Stimulated activated naive B cell treated with anti-CD40 and anti-IgM and Interleukin-4, amounts not matched to agents 10 μg/mL and 1 μg/mL and 100 μg/mL, for 72 hours (primary cell): Measurements from ENCODE around the gene RABGGTA.

ENCODE experiments used
- ATAC-seq, 2 donors: fragments of 150-1000 bp; cut with Tn5 transposase; replicated peaks; 2 replicates each; pipeline ENCODE4 v1.10.0; 2021; ENCODE audit warnings: moderate library complexity in 1 of 2
- DNase-seq: peaks from one replicate; pipeline ENCODE4 v3.0.0; 2021
- H3K27ac Mint-ChIP-seq: one replicate; pipeline ENCODE4 v1.8.0; 2022; ENCODE audit warnings: mild to moderate bottlenecking, mixed read lengths
- H3K27me3 Mint-ChIP-seq, 2 donors: one replicate each; pipeline ENCODE4 v1.8.0; 2022; ENCODE audit warnings: mixed read lengths in 2 of 2
- H3K36me3 Mint-ChIP-seq, 2 donors: one replicate each; pipeline ENCODE4 v1.8.0; 2022; ENCODE audit warnings: mixed read lengths in 2 of 2, mild to moderate bottlenecking in 1 of 2
- H3K4me1 Mint-ChIP-seq, 2 donors: one replicate each; pipeline ENCODE4 v1.8.0; 2022; ENCODE audit warnings: mixed read lengths in 2 of 2, mild to moderate bottlenecking in 1 of 2
- H3K4me3 Mint-ChIP-seq, 2 donors: one replicate each; pipeline ENCODE4 v1.8.0; 2022; ENCODE audit warnings: mild to moderate bottlenecking in 2 of 2, mixed read lengths in 2 of 2, moderate library complexity in 1 of 2
- H3K9me3 Mint-ChIP-seq, 2 donors: one replicate each; pipeline ENCODE4 v1.8.0; 2022; ENCODE audit warnings: mixed read lengths in 2 of 2, mild to moderate bottlenecking in 1 of 2

The RABGGTA gene, protein sequence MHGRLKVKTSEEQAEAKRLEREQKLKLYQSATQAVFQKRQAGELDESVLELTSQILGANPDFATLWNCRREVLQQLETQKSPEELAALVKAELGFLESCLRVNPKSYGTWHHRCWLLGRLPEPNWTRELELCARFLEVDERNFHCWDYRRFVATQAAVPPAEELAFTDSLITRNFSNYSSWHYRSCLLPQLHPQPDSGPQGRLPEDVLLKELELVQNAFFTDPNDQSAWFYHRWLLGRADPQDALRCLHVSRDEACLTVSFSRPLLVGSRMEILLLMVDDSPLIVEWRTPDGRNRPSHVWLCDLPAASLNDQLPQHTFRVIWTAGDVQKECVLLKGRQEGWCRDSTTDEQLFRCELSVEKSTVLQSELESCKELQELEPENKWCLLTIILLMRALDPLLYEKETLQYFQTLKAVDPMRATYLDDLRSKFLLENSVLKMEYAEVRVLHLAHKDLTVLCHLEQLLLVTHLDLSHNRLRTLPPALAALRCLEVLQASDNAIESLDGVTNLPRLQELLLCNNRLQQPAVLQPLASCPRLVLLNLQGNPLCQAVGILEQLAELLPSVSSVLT

DNA sequence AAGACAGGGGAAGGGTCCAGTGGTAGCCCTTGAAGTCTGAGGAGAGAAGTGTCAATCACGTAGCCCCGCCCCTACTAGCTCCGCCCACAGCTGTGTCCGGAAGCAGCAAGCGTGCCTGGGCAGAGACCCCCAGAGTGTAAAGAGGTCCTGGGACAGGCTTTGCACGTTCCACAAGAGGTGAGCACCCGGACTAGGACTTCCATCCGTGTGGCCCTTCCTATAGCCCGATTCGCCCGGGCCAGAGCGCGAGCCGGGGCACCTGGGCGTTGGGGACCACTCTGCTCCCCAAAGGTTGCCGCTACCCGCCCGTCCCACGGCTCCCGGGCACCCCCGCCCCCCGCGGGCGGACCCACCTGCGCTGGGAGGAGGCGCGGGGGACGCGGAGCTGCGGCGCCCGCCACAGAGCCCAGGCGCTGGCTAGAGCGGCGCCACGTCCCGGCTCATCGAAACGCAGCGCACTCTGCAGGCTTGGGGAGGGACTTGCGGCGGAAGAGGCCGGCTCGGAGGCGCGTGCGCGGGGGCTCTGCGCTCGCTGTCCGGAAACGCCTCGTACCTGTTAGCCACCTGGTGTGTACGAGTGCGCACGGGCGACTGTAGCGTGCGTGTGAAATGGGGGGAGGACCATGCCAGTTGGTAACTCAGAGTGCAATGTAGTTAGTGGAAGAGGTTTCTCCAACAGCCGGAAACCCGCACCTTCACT, at the start of gene RABGGTA:
Gene RABGGTA (minus strand): TSS at position 464 of the 700 bp plus-strand sequence. CDS start 482 bp downstream, outside the sequence.
- peak within 1 kb of the TSS; percentile 92 for H3K27ac Mint-ChIP-seq
- peak within 1 kb of the TSS; percentile 93 to 95 for H3K4me3 Mint-ChIP-seq
- ATAC-seq (peak; percentile 85 to 89), DNase-seq (peak; percentile 89)
- H3K27me3 Mint-ChIP-seq: no peaks in the 10 kb centered on the region
- H3K36me3 Mint-ChIP-seq: peaks cover 23 to 29% of the 10 kb centered on the region in 2 donors
- H3K9me3 Mint-ChIP-seq: no peaks in the 10 kb centered on the region
- H3K4me1 Mint-ChIP-seq: peaks cover 35 to 49% of the 10 kb centered on the region in 2 donors

DNA sequence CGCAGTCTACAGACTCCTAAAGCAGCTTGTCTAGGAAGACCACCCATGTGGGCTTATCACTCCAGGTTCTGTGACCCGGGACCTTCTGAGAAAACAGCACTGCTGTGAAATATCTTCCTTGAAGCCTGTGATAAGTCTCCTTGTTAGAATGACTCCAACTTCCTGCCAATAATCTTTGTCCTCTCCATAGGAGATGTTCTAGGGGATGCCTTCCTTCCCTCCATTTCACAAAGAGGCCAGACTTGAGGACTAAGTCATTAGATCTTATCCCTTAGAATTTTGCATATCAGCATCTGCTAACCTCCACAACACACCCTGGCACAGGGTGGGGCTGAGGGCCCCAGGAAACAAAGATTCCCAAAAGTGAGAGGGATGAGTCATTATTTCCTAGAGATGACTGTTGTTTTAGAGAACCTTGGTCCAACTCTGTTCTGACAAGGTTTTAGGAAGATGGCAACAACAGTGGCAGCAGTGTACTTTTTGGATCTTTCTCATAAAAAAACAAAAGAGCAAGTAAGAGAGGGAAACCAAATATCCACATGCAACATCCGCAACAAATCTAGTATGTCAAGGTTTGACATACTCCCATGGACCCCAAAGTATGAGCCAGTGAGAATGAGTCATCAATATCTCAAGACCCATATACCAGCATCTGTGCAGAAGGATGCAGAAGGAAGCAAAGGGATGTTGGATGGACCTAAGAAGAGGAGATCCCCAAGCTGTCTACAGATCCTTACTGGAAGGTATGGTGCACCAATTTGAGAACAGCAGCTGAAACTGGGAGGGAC, 45.9 kb upstream of the RABGGTA start:
- H3K27me3 Mint-ChIP-seq: peaks cover 15 to 21% of the 10 kb centered on the region in 2 donors
- H3K9me3 Mint-ChIP-seq: no peaks in the 10 kb centered on the region
- H3K27ac Mint-ChIP-seq: no peak overlapping the region
- no peak for ATAC-seq
- no peak overlapping the region for H3K4me3 Mint-ChIP-seq
- H3K4me1 Mint-ChIP-seq: peaks cover 28 to 33% of the 10 kb centered on the region in 2 donors
- peaks cover 5 to 19% of the 10 kb centered on the region in 2 donors for H3K36me3 Mint-ChIP-seq
- DNase-seq: no peak

DNA sequence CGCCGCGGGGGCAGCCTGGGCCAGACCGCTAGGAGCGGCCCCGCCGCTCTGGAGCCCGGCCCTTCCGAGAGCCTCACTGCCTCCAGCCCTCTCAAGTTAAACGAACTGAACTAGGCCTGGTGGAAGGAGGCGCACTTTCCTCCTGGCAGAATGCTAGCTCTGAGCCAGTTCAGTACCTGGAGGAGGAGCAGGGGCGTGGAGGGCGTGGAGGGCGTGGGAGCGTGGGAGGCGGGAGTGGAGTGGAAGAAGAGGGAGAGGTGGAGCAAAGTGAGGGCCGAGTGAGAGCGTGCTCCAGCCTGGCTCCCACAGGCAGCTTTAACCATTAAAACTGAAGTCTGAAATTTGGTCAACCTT, 45.2 kb upstream of the RABGGTA start:
- Mint-ChIP-seq H3K36me3 (peaks cover 5 to 23% of the 10 kb centered on the region in 2 donors), H3K4me1 (peaks cover 35 to 40% of the 10 kb centered on the region in 2 donors), H3K27me3 (peaks cover 12 to 17% of the 10 kb centered on the region in 2 donors), H3K4me3 (no peak overlapping the region), H3K27ac (no peak overlapping the region), H3K9me3 (no peaks in the 10 kb centered on the region)
- ATAC-seq (no peak), DNase-seq (no peak)

DNA sequence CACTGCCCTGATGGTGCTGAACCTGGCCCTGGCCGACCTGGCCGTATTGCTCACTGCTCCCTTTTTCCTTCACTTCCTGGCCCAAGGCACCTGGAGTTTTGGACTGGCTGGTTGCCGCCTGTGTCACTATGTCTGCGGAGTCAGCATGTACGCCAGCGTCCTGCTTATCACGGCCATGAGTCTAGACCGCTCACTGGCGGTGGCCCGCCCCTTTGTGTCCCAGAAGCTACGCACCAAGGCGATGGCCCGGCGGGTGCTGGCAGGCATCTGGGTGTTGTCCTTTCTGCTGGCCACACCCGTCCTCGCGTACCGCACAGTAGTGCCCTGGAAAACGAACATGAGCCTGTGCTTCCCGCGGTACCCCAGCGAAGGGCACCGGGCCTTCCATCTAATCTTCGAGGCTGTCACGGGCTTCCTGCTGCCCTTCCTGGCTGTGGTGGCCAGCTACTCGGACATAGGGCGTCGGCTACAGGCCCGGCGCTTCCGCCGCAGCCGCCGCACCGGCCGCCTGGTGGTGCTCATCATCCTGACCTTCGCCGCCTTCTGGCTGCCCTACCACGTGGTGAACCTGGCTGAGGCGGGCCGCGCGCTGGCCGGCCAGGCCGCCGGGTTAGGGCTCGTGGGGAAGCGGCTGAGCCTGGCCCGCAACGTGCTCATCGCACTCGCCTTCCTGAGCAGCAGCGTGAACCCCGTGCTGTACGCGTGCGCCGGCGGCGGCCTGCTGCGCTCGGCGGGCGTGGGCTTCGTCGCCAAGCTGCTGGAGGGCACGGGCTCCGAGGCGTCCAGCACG, 44.6 kb upstream of the RABGGTA start:
- no peak for ATAC-seq
- H3K27ac Mint-ChIP-seq: no peak overlapping the region
- no peaks in the 10 kb centered on the region for H3K9me3 Mint-ChIP-seq
- peaks cover 12 to 17% of the 10 kb centered on the region in 2 donors for H3K27me3 Mint-ChIP-seq
- peaks cover 5 to 23% of the 10 kb centered on the region in 2 donors for H3K36me3 Mint-ChIP-seq
- DNase-seq: no peak
- peaks cover 39 to 46% of the 10 kb centered on the region in 2 donors for H3K4me1 Mint-ChIP-seq
- no peak overlapping the region for H3K4me3 Mint-ChIP-seq

- Mint-ChIP-seq H3K4me1 (peaks cover 41 to 53% of the 10 kb centered on the region in 2 donors), H3K9me3 (no peaks in the 10 kb centered on the region), H3K27ac (no peak overlapping the region), H3K4me3 (no peak overlapping the region), H3K27me3 (peaks cover 10 to 12% of the 10 kb centered on the region in 2 donors), H3K36me3 (peaks cover 5 to 23% of the 10 kb centered on the region in 2 donors)
- DNase-seq (no peak), ATAC-seq (no peak)
Measured at GRCh38 chr14:24315243-24315806, 43.9 kb upstream of the RABGGTA start.

DNA sequence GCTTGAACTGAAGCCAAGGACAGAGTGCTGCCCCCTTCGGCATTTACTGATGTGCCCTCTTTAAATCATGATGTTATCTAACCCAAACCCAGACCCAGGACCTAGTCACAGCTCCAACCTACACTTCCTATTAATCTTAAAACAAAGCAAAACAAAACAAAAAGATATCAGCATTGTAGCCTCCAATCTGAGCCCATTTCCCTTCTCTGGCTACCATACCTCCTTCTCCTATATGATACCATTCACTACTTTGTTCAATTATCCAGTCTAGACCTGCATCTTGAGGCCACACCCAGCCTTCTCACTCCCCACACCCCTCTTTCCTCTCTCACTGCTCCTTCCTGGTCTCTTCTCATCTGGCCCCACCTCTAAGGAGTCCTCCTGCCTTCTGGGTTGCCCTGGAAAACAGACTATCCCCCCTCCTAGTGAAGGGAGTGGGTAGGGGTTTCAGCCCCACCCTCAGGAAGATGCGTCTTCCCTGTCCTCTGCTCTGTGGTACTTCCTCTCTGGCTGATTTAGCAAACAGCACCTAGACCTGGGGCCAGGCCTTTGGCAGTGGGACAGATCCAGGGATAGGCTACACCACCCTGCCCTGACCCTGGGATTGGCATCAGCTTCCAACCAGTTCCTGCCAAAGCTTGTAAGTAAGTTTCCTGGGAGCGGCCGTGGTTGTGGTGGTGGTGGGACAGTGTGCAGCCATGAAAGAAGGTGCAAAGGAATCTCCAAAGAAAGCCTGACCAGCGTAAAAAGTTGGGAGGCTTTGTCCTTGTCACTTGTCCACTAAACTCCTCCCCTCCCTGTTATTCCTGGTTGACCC, 43.2 kb upstream of the RABGGTA start:
- Mint-ChIP-seq H3K4me3 (peak overlapping the region in 1 of 2 donors; percentile 9), H3K9me3 (no peaks in the 10 kb centered on the region), H3K27me3 (peaks cover 5% of the 10 kb centered on the region in 2 donors), H3K4me1 (peaks cover 47 to 60% of the 10 kb centered on the region in 2 donors), H3K36me3 (peaks cover 9 to 28% of the 10 kb centered on the region in 2 donors), H3K27ac (peak overlapping the region; percentile 15)
- no peak for ATAC-seq
- no peak for DNase-seq

GRCh38 chr14:24313913-24314312, 42.5 kb upstream of the RABGGTA start:
- Mint-ChIP-seq H3K27me3 (no peaks in the 10 kb centered on the region), H3K36me3 (peaks cover 15 to 34% of the 10 kb centered on the region in 2 donors), H3K4me1 (peaks cover 52 to 67% of the 10 kb centered on the region in 2 donors), H3K9me3 (no peaks in the 10 kb centered on the region), H3K27ac (peak overlapping the region; percentile 31), H3K4me3 (peak overlapping the region in 1 of 2 donors; percentile 31)
- DNase-seq: no peak
- ATAC-seq: no peak

DNA sequence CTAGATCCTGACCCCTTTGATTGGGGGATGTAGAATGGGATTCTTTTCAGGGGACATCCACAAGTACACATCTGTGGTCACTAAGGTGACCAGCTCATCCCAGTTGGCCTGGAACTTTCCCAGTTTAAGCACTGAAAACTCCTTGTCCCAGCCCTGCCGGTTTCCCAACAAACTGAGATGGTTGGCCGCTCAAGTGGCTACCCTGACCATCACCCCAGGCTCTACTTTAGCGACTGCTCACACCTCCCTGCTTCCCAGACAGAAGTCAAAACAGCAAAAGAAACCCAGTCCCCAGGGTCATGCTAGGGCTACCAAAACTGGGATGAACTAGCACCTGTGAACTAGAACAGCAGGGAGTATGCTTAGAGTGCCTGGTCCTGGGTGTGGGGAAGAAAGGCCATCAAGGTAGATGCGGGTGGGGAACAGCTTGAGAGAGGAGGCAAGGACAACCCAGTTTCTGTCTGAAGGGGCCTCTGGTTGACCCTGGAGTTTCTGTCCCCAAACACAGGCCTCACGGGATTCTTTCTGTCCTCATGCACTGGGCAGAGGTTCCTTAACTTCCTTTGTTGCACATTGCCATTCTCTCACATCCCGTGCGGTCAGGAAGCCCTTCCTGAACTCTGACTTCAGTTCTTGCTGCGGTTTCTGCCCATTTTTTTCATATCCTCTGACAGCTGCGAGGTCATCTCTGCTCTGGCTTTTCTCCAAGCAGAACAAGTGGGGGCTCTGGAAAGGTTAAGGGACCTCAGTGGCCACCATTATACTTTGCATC, 41.5 kb upstream of the RABGGTA start:
- Mint-ChIP-seq H3K4me1 (peaks cover 56 to 75% of the 10 kb centered on the region in 2 donors), H3K9me3 (no peaks in the 10 kb centered on the region), H3K27ac (peak overlapping the region; percentile 59), H3K36me3 (peaks cover 21 to 41% of the 10 kb centered on the region in 2 donors), H3K4me3 (no peak overlapping the region), H3K27me3 (no peaks in the 10 kb centered on the region)
- DNase-seq: no peak
- peak in 1 of 2 donors; percentile 6 for ATAC-seq

- ATAC-seq: no peak
- peaks cover 59 to 79% of the 10 kb centered on the region in 2 donors for H3K4me1 Mint-ChIP-seq
- H3K27me3 Mint-ChIP-seq: no peaks in the 10 kb centered on the region
Measured at GRCh38 chr14:24311837-24312615, 40.6 kb upstream of the RABGGTA start.

DNA sequence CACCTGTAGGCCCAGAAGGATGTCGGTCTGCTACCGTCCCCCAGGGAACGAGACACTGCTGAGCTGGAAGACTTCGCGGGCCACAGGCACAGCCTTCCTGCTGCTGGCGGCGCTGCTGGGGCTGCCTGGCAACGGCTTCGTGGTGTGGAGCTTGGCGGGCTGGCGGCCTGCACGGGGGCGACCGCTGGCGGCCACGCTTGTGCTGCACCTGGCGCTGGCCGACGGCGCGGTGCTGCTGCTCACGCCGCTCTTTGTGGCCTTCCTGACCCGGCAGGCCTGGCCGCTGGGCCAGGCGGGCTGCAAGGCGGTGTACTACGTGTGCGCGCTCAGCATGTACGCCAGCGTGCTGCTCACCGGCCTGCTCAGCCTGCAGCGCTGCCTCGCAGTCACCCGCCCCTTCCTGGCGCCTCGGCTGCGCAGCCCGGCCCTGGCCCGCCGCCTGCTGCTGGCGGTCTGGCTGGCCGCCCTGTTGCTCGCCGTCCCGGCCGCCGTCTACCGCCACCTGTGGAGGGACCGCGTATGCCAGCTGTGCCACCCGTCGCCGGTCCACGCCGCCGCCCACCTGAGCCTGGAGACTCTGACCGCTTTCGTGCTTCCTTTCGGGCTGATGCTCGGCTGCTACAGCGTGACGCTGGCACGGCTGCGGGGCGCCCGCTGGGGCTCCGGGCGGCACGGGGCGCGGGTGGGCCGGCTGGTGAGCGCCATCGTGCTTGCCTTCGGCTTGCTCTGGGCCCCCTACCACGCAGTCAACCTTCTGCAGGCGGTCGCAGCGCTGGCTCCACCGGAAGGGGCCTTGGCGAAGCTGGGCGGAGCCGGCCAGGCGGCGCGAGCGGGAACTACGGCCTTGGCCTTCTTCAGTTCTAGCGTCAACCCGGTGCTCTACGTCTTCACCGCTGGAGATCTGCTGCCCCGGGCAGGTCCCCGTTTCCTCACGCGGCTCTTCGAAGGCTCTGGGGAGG, 39.5 kb upstream of the RABGGTA start, which contains the start of gene LTB4R:
Gene LTB4R (plus strand): TSS at position 857 of the 959 bp plus-strand sequence. CDS start 4,150 bp downstream, outside the sequence.
- H3K36me3 Mint-ChIP-seq: peaks cover 24 to 58% of the 10 kb centered on the region in 2 donors
- H3K4me3 Mint-ChIP-seq: peak within 1 kb of the TSS; percentile 76 to 79
- DNase-seq (peak; percentile 65), ATAC-seq (peak; percentile 78 to 82)
- peaks cover 59 to 82% of the 10 kb centered on the region in 2 donors for H3K4me1 Mint-ChIP-seq
- H3K27me3 Mint-ChIP-seq: no peaks in the 10 kb centered on the region
- peak within 1 kb of the TSS; percentile 84 for H3K27ac Mint-ChIP-seq
- H3K9me3 Mint-ChIP-seq: no peaks in the 10 kb centered on the region

More at GRCh38 chr14:24311837-24312615, 40.6 kb upstream of the RABGGTA start:
- Mint-ChIP-seq H3K27ac (peak overlapping the region; percentile 25), H3K36me3 (peaks cover 24 to 47% of the 10 kb centered on the region in 2 donors), H3K4me3 (peak overlapping the region; percentile 76 to 79), H3K9me3 (no peaks in the 10 kb centered on the region)
- DNase-seq: no peak
